COLO668 (cell line): ENCODE data around the gene CABCOCO1.
"Not testable (repeated sequence)": the region's sequence is repeated elsewhere in the genome, so short reads cannot be mapped to it uniquely, and the experiment has no call there.

ENCODE experiments used
- DNase-seq: peaks from one replicate; lab custom pipeline; 2025; ENCODE audit not compliant: unreplicated experiment; lab: John Stamatoyannopoulos, UW

Gene CABCOCO1

GRCh38 chr10:61642676-61643075 lies 20.1 kb upstream of the CABCOCO1 start:
- DNase-seq = no peak

- DNase-seq = no peak
Observed at GRCh38 chr10:61643316-61643751, 19.4 kb upstream of the CABCOCO1 start.

GRCh38 chr10:61653699-61654098 lies 9.0 kb upstream of the CABCOCO1 start:
- no peak for DNase-seq

GRCh38 chr10:61655335-61655851 lies 7.3 kb upstream of the CABCOCO1 start:
- no peak for DNase-seq

- DNase-seq = no peak
Observed at GRCh38 chr10:61663466-61663865, 737 bp downstream of the CABCOCO1 start.

GRCh38 chr10:61664985-61665384 lies 2.3 kb downstream of the CABCOCO1 start:
- DNase-seq = no peak

GRCh38 chr10:61669161-61669725 lies 6.5 kb downstream of the CABCOCO1 start:
- DNase-seq = no peak

- DNase-seq = no peak
Observed at GRCh38 chr10:61669849-61670248, 7.1 kb downstream of the CABCOCO1 start.

- no peak for DNase-seq
Observed at GRCh38 chr10:61673360-61673759, 10.6 kb downstream of the CABCOCO1 start.

GRCh38 chr10:61682323-61682722 lies 19.6 kb downstream of the CABCOCO1 start:
- no peak for DNase-seq

GRCh38 chr10:61683319-61683718 lies 20.6 kb downstream of the CABCOCO1 start:
- DNase-seq = no peak

GRCh38 chr10:61684894-61685507 lies 22.3 kb downstream of the CABCOCO1 start:
- no peak for DNase-seq

GRCh38 chr10:61688551-61689308 lies 26.0 kb downstream of the CABCOCO1 start:
- no peak for DNase-seq

- not testable (repeated sequence) for DNase-seq
Observed at GRCh38 chr10:61691667-61692066, 28.9 kb downstream of the CABCOCO1 start.

- DNase-seq = no peak
Observed at GRCh38 chr10:61692447-61693010, 29.8 kb downstream of the CABCOCO1 start.

- no peak for DNase-seq
Observed at GRCh38 chr10:61698968-61699655, 36.4 kb downstream of the CABCOCO1 start.

- DNase-seq = no peak
Observed at GRCh38 chr10:61701055-61701705, 38.5 kb downstream of the CABCOCO1 start.

GRCh38 chr10:61701706-61702105 lies 39.0 kb downstream of the CABCOCO1 start:
- DNase-seq = no peak

- no peak for DNase-seq
Observed at GRCh38 chr10:61702584-61702983, 39.9 kb downstream of the CABCOCO1 start.

- DNase-seq = no peak
Observed at GRCh38 chr10:61705022-61705613, 42.4 kb downstream of the CABCOCO1 start.
